Left ventricle myocardium superior (tissue), 1 donor: ENCODE measurements around the gene CWH43. TPM values are rescaled to one million over a fixed set of nuclear protein-coding genes. Genes with fewer than 3 reads are reported as not detected.
A peak's percentile ranks its signal among the peaks of the same experiment; 100 is the strongest.
"Not testable (repeated sequence)": the region's sequence is repeated elsewhere in the genome, so short reads cannot be mapped to it uniquely, and the experiment has no call there.

ENCODE experiments used
- ATAC-seq: fragments of 200-7000 bp; cut with Tn5 transposase; one replicate; pipeline ENCODE4 v1.9.1; 2020; ENCODE audit warnings: mild to moderate bottlenecking, moderate library complexity
- DNase-seq: peaks from one replicate; pipeline ENCODE4 v3.0.0-alpha.2; 2020
- intact Hi-C: fragments of 100-400 bp; cut with micrococcal nuclease; formaldehyde crosslinking; loops from one replicate; pipeline ENCODE4 v1.11.0; 2022
- total RNA-seq: library from RNA; stranded (reverse); fragmentation: NEBNext Ultra II Directional; extraction: Animal tissue kit (Norgen Biotek cat#: 25700); gene quantifications from one replicate; pipeline ENCODE4 v1.2.1, GENCODE V29; 2021
- donor health status: DM: no; HTN: yes; CAD: no; lungs with severe emphysema.

CWH43 gene
- total RNA-seq, 1 donor from 2014 or later, result not detected

DNA sequence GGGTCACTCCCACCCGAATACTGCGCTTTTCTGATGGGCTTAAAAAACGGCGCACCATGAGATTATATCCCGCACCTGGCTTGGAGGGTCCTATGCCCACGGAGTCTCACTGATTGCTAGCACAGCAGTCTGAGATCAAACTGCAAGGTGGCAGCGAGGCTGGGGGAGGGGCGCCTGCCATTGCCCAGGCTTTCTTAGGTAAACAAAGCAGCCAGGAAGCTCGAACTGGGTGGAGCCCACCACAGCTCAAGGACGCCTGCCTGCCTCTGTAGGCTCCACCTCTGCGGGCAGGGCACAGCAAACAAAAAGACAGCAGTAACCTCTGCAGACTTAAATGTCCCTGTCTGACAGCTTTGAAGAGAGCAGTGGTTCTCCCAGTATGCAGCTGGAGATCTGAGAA is 86.1 kb downstream of the CWH43 start:
- intact Hi-C loops, ATAC-seq, DNase-seq: not testable (repeated sequence)

DNA sequence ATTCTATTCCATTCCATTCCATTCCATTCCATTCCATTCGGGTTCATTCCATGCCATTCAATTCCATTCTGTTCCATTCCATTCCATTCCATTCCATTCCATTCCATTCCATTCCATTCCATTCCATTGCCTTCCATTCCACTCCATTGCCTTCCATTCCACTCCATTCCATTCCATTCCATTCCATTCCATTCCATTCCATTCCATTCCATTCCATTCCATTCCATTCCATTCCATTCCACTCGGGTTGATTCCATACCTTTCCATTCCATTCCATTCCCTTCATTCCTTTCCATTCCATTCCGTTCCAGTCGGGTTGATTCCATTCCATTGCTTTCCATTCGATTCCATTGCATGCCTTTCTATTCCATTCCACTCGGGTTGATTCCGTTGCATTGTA is 105.8 kb downstream of the CWH43 start:
- DNase-seq, intact Hi-C loops: not testable (repeated sequence)
- peak; percentile 53 for ATAC-seq

DNA sequence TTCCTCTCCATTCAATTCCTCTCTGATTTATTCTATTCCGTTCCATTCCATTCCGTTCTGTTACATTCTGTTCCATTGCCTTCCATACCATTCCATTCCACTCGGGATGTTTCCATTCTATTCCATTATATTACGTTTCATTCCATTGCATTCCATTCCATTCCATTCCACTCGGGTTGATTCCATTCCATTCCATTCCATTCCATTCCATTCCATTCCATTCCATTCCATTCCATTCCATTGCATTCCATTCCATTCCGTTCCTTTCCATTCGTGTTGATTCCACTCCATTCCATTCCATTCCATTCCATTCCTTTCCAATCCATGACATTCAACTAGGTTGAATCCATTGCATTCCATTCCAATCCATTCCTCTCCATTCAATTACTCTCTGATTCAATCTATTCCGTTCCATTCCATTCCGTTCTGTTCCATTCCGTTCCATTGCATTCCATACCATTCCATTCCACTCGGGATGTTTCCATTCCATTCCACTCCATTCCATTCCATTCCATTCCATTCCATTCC is 106.6 kb downstream of the CWH43 start:
- intact Hi-C loops, DNase-seq: not testable (repeated sequence)
- ATAC-seq, result peak; percentile 79

DNA sequence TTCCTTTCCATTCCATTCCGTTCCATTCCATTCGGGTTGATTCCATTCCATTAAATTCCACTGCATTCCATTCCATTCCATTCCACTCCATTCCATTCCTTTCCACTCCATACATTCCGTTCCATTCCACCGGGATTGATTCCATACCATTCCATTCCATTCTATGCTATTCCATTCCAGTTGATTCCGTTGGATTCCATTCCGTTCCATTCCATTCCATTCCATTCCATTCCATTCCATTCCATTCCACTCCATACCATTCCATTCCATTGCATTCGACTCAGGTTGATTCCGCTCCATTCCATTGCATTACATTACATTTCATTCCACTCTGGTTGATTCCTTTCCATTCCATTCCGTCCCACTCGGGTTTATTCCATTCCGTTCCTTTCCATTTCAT is 110.1 kb downstream of the CWH43 start:
- intact Hi-C loops, DNase-seq, ATAC-seq: not testable (repeated sequence)

DNA sequence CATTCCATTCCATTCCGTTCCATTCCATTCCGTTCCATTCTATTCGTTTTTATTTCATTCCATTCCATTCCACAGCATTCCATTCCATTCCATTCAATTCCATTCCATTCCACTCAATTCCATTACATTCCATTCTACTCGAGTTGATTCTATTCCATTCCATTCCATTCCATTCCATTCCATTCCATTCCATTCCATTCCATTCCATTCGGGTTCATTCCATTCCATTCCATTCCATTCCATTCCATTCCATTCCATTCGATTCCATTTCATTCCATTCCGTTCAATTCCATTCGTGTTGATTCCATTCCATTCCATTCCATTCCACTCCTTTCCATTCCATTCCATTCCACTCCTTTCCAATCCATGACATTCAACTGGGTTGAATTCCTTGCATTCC is 110.6 kb downstream of the CWH43 start:
- DNase-seq, intact Hi-C loops: not testable (repeated sequence)
- ATAC-seq, result peak; percentile 56

DNA sequence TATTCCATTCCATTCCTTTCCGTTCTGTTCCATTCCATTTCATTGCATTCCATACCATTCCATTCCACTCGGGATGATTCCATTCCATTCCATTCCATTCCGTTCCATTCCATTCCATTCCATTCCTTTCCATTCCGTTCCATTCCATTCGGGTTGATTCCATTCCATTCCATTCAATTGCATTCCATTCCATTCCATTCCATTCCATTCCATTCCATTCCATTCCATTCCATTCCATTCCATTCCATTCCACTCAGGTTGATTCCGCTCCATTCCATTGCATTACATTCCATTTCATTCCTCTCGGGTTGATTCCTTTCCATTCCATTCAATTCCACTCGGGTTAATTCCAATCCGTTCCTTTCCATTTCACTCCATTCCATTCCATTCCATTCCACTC is 111.0 kb downstream of the CWH43 start:
- DNase-seq, intact Hi-C loops: not testable (repeated sequence)
- peak; percentile 50 for ATAC-seq

DNA sequence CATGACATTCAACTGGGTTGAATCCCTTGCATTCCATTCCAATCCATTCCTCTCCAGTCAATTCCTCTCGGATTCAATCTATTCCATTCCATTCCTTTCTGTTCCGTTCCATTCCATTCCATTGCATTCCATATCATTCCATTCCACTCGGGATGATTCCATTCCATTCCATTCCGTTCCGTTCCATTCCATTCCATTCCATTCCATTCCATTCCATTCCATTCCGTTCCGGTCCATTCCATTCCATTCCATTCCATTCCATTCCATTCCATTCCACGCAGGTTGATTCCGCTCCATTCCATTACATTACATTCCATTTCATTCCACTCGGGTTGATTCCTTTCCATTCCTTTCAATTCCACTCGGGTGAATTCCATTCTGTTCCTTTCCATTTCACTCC is 111.4 kb downstream of the CWH43 start:
- ATAC-seq, DNase-seq, intact Hi-C loops: not testable (repeated sequence)

DNA sequence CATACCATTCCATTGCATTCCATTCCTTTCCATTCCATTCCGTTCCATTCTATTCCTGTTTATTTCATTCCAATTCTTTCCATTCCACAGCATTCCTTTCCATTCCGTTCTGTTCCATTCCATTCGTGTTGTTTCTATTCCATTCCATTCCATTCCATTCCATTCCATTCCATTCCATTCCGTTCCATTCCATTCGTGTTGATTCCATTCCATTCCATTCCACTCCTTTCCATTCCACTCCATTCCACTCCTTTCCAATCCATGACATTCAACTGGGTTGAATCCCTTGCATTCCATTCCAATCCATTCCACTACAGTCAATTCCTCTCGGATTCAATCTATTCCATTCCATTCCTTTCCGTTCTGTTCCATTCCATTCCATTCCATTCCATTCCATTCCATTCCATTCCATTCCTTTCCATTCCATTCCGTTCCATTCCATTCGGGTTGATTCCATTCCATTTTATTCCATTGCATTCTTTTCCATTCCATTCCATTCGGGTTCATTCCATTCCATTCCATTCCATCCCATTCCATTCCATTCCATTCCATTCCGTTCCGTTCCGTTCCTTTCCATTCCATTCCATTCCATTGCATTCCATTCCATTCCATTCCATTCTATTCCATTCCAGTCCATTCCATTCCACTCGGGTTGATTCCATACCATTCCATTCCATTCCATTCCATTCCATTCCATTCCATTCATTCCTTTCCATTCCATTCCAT is 112.1 kb downstream of the CWH43 start:
- ATAC-seq, result peak; percentile 14
- DNase-seq, intact Hi-C loops: not testable (repeated sequence)

DNA sequence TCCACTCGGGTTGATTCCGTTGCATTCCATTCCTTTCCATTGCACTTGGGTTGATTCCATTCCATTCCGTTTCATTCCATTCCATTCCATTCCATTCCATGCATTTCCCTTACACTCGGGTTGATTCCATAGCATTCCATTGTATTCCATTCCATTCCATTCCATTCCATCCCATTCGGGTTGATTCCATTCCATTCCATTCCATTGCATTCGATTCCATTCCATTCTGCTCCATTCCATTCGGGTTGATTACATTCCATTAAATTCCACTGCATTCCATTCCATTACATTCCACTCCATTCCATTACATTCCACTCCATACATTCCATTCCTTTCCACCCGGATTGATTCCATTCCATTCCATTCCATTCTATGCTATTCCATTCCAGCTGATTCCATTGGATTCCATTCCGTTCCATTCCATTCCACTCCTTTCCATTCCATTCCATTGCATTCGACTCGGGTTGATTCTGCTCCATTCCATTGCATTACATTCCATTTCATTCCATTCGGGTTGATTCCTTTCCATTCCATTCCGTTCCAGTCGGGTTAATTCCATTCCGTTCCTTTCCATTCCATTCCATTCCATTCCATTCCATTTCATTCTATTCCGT is 113.9 kb downstream of the CWH43 start:
- intact Hi-C loops, DNase-seq, ATAC-seq: not testable (repeated sequence)

DNA sequence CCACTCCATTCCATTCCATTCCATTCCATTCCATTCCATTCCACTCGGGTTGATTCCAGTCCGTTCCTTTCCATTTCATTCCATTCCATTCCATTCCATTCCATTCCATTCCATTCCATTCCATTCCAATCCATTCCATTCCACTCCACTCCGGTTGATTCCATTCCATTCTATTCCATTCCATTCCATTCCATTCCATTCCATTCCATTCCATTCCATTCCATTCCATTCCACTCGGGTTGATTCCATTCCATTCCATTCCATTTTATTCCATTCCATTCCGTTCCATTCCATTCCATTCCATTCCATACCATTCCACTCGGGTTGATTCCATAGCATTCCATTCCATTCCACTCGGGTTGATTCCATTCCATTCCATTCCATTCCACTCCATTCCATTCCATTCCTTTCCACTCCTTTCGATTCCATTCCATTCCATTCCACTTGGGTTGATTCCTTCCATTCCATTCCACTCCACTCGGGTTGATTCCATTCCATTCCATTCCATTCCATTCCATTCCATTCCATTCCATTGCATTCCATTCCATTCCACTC is 116.3 kb downstream of the CWH43 start:
- intact Hi-C loops, DNase-seq: not testable (repeated sequence)
- ATAC-seq, result peak; percentile 60

DNA sequence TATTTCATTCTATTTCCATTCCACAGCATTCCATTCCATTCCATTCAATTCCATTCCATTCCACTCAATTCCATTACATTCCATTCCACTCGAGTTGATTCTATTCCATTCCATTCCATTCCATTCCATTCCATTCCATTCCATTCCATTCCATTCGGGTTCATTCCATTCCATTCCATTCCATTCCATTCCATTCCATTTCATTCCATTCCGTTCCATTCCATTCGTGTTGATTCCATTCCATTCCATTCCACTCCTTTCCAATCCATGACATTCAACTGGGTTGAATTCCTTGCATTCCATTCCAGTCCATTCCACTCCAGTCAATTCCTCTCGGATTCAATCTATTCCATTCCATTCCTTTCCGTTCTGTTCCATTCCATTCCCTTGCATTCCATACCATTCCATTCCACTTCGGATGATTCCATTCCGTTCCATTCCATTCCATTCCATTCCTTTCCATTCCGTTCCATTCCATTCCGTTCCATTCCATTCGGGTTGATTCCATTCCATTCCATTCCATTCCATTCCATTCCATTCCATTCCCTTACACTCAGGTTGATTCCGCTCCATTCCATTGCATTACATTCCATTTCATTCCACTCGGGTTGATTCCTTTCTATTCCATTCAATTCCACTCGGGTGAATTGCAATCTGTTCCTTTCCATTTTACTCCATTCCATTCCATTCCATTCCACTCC is 117.5 kb downstream of the CWH43 start:
- intact Hi-C loops, DNase-seq: not testable (repeated sequence)
- ATAC-seq, result peak; percentile 39

DNA sequence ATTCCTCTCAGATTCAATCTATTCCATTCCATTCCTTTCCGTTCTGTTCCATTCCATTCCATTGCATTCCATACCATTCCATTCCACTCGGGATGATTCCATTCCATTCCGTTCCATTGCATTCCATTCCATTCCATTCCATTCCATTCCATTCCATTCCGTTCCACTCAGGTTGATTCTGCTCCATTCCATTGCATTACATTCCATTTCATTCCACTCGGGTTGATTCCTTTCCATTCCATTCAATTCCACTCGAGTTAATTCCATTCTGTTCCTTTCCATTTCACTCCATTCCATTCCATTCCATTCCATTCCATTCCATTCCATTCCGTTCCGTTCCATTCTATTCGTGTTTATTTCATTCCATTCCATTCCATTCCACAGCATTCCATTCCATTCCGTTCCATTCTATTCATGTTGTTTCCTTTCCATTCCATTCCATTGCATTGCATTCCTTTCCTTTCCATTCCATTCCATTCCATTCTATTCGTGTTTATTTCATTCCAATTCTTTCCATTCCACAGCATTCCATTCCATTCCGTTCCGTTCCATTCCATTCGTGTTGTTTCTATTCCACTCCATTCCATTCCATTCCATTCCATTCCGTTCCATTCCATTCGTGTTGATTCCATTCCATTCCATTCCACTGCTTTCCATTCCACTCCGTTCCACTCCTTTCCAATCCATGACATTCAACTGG is 118.3 kb downstream of the CWH43 start:
- ATAC-seq, result peak; percentile 15
- DNase-seq, intact Hi-C loops: not testable (repeated sequence)

DNA sequence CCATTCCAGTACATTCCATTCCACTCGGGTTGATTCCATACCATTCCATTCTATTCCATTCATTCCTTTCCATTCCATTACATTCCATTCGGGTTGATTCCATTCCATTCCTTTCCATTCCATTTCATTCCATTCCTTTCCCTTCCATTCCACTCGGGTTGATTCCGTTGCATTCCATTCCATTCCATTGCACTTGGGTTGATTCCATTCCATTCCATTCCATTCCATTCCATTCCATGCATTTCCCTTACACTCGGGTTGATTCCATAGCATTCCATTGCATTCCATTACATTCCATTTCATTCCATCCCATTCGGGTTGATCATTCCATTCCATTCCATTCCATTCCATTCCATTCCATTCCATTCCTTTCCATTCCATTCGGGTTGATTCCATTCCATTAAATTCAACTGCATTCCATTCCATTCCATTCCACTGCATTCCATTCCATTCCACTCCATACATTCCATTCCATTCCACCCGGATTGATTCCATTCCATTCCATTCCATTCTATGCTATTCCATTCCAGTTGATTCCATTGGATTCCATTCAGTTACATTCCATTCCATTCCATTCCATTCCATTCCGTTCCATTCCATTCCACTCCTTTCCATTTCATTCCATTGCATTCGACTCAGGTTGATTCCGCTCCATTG is 119.3 kb downstream of the CWH43 start:
- DNase-seq, intact Hi-C loops, ATAC-seq: not testable (repeated sequence)

DNA sequence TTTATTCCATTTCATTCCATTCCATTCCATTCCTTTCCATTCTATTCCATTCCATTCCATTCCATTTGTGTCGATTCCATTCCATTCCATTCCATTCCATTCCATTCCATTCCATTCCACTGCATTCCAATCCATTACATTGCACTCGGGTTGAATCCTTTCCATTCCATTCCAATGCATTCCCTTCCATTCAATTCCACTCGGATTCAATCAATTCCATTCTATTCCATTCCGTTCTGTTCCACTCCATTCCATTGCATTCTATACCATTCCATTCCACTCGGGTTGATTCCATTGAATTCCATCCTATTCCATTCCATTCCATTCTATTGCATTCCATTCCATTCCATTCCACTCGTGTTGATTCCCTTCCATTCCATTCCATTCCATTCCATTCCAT is 121.2 kb downstream of the CWH43 start:
- ATAC-seq, intact Hi-C loops, DNase-seq: not testable (repeated sequence)

DNA sequence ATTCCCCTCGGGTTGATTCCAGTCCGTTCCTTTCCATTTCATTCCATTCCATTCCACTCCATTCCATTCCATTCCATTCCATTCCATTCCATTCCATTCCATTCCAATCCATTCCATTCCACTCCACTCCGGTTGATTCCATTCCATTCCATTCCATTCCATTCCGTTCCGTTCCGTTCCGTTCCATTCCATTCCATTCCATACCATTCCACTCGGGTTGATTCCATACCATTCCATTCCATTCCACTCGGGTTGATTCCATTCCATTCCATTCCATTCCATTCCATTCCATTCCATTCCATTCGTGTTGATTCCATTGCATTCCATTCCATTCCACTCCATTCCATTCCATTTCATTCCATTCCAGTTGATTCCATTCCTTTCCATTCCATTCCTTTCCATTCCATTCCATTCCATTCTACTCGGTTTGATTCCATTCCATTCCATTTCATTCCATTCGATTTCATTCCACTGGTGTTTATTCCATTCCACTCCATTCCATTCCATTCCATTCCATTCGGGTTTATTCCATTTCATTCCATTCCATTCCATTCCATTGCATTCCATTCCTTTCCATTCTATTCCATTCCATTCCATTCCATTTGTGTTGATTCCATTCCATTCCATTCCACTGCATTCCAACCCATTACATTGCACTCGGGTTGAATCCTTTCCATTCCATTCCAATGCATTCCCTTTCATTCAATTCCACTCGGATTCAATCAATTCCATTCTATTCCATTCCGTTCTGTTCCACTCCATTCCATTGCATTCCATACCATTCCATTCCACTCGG is 122.3 kb downstream of the CWH43 start:
- DNase-seq, intact Hi-C loops: not testable (repeated sequence)
- peak; percentile 71 for ATAC-seq

DNA sequence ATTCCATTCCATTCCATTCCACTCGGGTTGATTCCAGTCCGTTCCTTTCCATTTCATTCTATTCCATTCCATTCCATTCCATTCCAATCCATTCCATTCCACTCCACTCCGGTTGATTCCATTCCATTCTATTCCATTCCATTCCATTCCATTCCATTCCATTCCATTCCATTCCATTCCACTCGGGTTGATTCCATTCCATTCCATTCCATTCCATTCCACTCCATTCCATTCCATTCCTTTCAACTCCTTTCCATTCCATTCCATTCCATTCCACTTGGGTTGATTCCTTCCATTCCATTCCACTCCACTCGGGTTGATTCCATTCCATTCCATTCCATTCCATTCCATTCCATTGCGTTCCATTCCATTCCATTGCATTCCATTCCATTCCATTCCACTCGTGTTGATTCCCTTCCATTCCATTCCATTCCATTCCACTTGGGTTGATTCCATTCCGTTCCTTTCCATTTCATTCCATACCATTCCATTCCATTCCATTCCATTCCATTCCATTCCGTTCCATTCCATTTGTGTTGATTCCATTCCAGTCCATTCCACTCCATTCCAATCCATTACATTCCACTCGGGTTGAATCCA is 123.6 kb downstream of the CWH43 start:
- peak; percentile 63 for ATAC-seq
- intact Hi-C loops, DNase-seq: not testable (repeated sequence)

DNA sequence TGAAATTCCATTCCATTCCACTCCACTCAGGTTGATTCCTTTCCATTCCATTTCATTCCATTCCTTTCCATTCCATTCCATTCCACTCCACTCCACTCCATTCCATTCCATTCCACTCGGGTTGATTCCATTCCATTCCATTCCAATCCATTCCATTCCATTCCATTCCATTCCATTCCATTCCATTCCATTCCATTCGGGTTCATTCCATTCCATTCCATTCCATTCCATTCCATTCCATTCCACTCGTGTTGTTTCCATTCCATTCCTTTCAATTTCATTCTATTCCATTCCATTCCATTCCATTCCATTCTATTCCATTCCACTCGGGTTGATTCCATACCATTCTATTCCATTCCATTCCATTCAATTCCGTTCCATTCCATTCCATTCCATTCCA is 124.5 kb downstream of the CWH43 start:
- intact Hi-C loops, DNase-seq: not testable (repeated sequence)
- peak; percentile 70 for ATAC-seq
